Measurements from ENCODE around the gene ENDOG.

- TF ChIP-seq CTCF (IDR thresholded peaks at IDR 0.05) = no peak
- TF ChIP-seq POLR2A (IDR thresholded peaks at IDR 0.05) = no peak
- no peak for TF ChIP-seq POLR2AphosphoS5 (IDR thresholded peaks at IDR 0.05)
These were observed 32.9 kb upstream of the ENDOG start for GRCh38 chr9:128785427-128785826.

Data from breast epithelium (tissue), 3 donors.